Measurements from ENCODE around the gene IFNA8.

GRCh38 chr9:21428235-21428634 is 19.3 kb downstream of the IFNA8 start:
- TF ChIP-seq, protein P1, sequence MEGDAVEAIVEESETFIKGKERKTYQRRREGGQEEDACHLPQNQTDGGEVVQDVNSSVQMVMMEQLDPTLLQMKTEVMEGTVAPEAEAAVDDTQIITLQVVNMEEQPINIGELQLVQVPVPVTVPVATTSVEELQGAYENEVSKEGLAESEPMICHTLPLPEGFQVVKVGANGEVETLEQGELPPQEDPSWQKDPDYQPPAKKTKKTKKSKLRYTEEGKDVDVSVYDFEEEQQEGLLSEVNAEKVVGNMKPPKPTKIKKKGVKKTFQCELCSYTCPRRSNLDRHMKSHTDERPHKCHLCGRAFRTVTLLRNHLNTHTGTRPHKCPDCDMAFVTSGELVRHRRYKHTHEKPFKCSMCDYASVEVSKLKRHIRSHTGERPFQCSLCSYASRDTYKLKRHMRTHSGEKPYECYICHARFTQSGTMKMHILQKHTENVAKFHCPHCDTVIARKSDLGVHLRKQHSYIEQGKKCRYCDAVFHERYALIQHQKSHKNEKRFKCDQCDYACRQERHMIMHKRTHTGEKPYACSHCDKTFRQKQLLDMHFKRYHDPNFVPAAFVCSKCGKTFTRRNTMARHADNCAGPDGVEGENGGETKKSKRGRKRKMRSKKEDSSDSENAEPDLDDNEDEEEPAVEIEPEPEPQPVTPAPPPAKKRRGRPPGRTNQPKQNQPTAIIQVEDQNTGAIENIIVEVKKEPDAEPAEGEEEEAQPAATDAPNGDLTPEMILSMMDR (IDR thresholded peaks at IDR 0.05; ENCODE audit: poor library complexity), result no peak
- TF ChIP-seq EZH2phosphoT487 (IDR thresholded peaks at IDR 0.05; ENCODE audit: low read depth, severe bottlenecking, unreplicated experiment) (no peak), EZH2 (IDR thresholded peaks at IDR 0.05; ENCODE audit: borderline replicate concordance) (no peak)

Measured in hepatocyte (in vitro differentiated cells).